GM21576 (cell line): ENCODE data around the gene MAP3K10.

ENCODE experiments used
- ATAC-seq: cut with Tn5 transposase; IDR thresholded peaks from one replicate; pipeline ENCODE4 v1.9.1; 2021; ENCODE audit warnings: mild to moderate bottlenecking, moderate library complexity; ENCODE audit not compliant: unreplicated experiment

MAP3K10 gene

GRCh38 chr19:40247178-40247577 lies 56.0 kb downstream of the MAP3K10 start:
- ATAC-seq = no peak

- ATAC-seq = no peak
These were observed 56.6 kb downstream of the MAP3K10 start for GRCh38 chr19:40247735-40248262.

DNA sequence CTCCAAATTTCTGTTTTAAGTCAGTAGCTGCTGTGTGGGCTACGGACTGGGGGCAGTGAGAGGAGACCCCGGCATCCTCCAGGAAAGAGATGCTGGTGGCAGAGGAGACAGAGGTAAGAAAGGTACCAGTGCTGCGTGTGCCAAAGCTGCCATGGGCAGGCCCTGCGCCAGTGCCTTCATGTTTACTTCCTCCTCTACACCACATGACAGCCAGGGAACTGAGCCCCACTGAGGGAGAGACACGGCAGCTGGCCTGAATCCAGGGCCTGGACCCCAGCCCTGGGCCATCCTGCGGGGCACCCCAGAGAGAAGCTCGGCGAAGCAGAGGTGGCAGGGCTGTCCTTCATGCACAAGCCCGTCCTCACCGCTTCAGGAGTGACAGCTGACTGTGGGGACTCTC lies 58.0 kb downstream of the MAP3K10 start:
- ATAC-seq = no peak

- ATAC-seq = no peak
These were observed 58.6 kb downstream of the MAP3K10 start for GRCh38 chr19:40249781-40250180.

DNA sequence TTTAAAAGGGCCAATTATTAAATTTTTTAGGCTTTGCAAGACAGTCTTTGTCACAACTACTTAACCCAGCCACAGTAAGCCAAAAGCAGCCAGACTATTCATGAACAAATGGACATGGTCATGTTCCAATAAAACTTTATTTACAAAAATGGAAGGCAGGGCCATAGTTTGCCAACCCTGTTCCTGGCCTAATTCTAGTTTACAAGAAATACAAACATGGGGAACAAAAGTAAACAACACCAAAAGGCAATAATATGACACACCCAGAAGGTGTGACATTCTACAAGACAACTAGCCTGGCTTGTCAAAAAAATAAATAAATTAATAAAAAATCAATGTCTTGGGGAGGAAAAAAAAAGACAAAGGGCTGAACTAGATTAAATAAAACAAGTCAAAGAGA lies 60.0 kb downstream of the MAP3K10 start:
- ATAC-seq = no peak

DNA sequence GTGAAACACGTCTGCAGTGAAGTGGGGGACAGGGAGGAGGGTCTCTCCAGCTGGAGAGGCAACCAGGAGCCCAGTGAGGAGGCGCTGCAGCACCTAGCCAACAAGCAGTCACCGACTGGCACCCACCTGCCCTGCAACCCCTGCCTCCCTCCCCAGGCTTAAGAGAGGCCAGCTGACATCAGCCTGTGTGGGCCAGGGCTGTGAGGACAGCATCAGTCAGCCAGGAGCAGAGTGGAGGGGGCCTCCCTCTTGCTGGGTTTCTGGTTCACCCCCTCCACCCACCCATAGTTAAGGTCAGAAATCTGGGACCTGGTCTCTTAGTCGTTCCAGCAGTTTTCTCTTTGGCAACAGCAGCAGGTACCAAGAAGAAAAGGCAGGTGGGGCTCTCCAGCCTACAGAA lies 60.8 kb downstream of the MAP3K10 start:
- ATAC-seq = no peak

DNA sequence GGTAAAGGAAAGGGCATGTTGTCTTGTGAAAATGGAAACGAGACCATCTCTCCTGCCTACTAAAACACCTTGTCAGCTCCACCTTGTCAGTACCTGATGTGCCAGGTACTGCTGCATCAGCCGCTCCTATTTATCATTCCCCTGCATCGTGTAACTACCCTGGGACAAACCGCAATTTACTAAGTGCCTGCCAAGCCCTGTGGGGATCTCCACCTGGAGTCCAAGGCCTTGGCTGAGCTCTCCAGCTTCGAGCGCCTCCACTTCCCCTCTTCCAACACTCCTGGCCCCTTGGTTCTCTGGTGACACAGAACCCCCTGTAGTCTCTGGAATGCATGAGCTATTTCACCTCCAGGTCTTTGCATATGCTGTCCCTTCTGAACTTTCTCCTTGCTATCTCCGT lies 61.2 kb downstream of the MAP3K10 start:
- no peak for ATAC-seq

DNA sequence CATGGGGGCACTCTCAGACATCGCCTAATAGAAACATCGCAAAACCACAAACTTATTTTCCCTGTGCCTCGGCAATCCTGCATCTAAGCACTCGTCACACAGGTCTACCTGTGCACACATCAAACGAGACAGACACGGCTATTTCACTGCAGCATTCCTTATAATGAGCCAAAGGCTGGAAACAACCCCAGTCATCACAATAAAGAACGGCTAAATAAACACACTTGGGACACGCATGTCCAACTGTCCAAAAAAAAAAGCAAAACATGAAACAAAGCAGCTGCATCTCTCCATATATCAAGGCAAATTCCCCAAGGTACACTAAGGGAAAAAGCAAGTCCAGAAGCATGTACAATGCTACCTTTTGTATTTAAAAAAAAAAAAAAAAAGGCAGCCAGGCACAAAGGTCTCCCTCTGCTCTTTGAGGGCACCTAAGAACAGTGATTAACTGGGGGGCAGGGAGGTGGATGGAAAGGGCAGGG lies 62.4 kb downstream of the MAP3K10 start:
- no peak for ATAC-seq

DNA sequence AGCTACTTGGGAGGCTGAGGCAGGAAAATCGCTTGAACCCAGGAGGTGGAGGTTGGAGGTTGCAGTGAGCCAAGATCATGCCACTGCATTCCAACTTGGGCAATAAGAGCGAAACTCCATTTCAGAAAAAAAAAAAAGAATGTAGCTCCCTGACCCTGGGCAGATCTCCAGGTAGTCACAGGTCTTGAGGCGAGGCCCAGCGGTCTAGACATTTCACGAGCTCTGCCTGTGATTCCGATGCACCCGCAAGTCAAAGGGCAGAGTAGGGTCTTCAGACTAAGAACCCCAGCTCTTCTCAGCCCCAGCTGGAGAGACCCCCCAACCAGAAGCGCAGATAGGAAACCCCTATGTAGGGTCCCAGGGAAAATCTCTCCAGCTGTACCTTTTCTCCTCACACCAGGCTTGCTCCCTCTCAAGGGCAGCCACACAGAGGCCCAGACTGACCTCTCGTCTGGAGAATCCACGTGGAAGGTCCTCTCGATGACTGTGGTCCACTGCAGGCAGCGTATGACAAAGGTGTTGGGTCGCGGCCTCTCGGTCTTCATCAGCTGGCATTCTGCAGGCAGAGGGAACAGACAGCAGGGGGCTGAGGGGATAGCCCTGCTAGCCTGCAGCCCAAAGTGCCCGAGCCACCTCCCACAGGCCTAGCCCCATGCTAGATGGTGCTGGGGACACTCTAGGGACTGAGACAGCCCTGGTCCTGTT lies 63.6 kb downstream of the MAP3K10 start:
- ATAC-seq = no peak

GRCh38 chr19:40255619-40256166 lies 64.5 kb downstream of the MAP3K10 start:
- no peak for ATAC-seq

DNA sequence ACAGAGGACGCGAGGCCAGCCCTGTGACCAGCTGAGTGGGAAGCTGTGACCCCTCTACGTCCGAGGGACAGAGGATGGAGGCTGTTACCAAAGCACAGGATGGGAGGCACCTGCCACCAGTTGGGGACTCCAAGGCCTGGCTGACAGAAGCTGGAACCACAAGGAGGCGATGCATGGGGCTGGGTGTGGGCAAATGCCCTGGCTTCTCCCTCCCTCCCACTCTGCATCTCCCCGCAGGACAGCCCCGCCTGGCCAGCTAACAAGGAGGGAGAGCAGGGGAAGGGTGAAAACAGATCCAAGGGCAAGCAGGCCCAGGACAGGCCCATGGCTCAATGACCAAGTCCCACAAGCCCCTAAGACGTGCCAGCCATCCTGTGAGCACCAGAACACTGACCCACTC lies 65.3 kb downstream of the MAP3K10 start:
- no peak for ATAC-seq

- no peak for ATAC-seq
These were observed 65.9 kb downstream of the MAP3K10 start for GRCh38 chr19:40257096-40257517.

GRCh38 chr19:40261631-40262030 lies 70.4 kb downstream of the MAP3K10 start:
- no peak for ATAC-seq

GRCh38 chr19:40262422-40262821 lies 71.2 kb downstream of the MAP3K10 start:
- no peak for ATAC-seq

GRCh38 chr19:40263440-40264313 lies 72.5 kb downstream of the MAP3K10 start:
- no peak for ATAC-seq

DNA sequence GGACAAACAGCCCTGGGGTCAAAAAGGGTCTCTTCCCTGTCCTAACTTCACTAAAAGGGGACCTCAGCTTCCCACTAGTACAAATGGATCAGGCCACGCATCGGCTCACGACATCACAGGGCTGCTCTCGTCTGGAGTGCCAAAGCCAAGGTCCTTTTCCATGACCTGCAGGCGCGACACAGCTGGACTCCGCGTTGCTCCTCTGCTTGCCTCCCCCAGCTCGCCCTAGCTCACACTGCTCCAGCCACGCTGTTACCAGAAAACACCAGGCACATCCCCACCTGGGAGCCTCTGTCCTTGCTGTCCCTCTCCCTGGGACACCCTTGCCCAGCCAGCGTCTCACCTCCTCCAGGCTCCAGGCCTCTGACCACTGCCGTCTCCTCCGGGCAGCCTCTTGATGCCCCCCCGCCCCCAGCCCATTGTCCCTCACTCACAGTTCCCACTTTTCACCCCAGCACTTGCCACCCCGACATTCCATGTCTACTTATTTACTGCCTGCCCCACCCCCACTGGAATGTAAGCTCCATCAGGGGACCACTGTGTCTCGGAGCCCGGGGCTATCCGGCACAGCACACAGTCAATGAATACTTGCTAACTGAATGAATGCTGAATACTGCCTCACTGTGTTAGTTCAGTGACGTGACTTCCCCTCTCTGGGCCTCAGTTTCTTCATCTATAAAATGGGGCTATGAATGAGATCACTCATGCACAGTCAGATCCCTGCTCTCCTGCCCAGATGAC lies 73.3 kb downstream of the MAP3K10 start:
- ATAC-seq = no peak
